H1 (cell line): Measurements from ENCODE around the gene HTR2C. TPM values are rescaled to one million over a fixed set of nuclear protein-coding genes. Genes with fewer than 3 reads are reported as not detected.

Source experiments
- CTCF ChIA-PET: fragments of 300-600 bp; sonication (Branson Sonifier 250); formaldehyde crosslinking; loops from one replicate; lab custom pipeline; 2021; ENCODE audit not compliant: partially characterized antibody; lab: Charles Lee
- POLR2A ChIA-PET: fragments of 300-600 bp; sonication (Branson Sonifier 250); formaldehyde crosslinking; loops from one replicate; lab custom pipeline; 2021; ENCODE audit warnings: inconsistent platforms; ENCODE audit not compliant: partially characterized antibody; lab: Charles Lee
- DNase-seq, 2 experiments: peaks; one replicate each; pipeline versions ENCODE4 v3.0.0 to v3.0.0-alpha.2; 2010 to 2022; ENCODE audit warnings: low spot score in 2 of 2, low read depth in 1 of 2, mixed read lengths in 1 of 2
- FAIRE-seq: peaks from 2 replicates; lab custom pipeline; 2011; peaks lifted over from hg19 to GRCh38; lab: Jason Lieb, UNC
- H2AFZ ChIP-seq: 2 replicates; pipeline ENCODE4 v1.8.1; 2012; ENCODE audit warnings: low read length, inconsistent platforms
- H2AK5ac ChIP-seq: 2 replicates; pipeline ENCODE4 v1.6.1; 2013; ENCODE audit warnings: low read depth, low read length
- H2BK120ac ChIP-seq: replicated peaks from 2 replicates; pipeline ENCODE3; 2013; ENCODE audit warnings: low read depth, low read length, inconsistent platforms
- H2BK12ac ChIP-seq: 2 replicates; pipeline ENCODE4 v1.6.1; 2013; ENCODE audit warnings: low read depth, low read length
- H2BK15ac ChIP-seq: 2 replicates; pipeline ENCODE4 v1.6.1; 2013; ENCODE audit warnings: low read length
- H2BK20ac ChIP-seq: 2 replicates; pipeline ENCODE4 v1.6.1; 2013; ENCODE audit warnings: low read length
- H2BK5ac ChIP-seq: 2 replicates; pipeline ENCODE4 v1.6.1; 2013; ENCODE audit warnings: low read depth, low read length
- H3K14ac ChIP-seq: 2 replicates; pipeline ENCODE4 v1.6.1; 2013; ENCODE audit warnings: inconsistent platforms; ENCODE audit not compliant: insufficient read length
- H3K18ac ChIP-seq: 2 replicates; pipeline ENCODE4 v1.6.1; 2013; ENCODE audit warnings: low read length; ENCODE audit errors: extremely low read depth
- H3K23ac ChIP-seq: 2 replicates; pipeline ENCODE4 v1.6.1; 2013; ENCODE audit warnings: inconsistent platforms; ENCODE audit not compliant: insufficient read length
- H3K23me2 ChIP-seq: 2 replicates; pipeline ENCODE4 v1.6.1; 2013; ENCODE audit warnings: low read depth, low read length
- H3K27ac ChIP-seq: 2 replicates; pipeline ENCODE4 v1.6.1; 2011; ENCODE audit warnings: low read depth, low read length, inconsistent platforms
- H3K27me3 ChIP-seq, 4 experiments: replicated peaks in 1 of 4; 1 replicate in 1 of 4; 2 replicates in 3 of 4; pipeline versions ENCODE4 v1.6.1 to v1.8.1; 2011 to 2013; ENCODE audit warnings: low read length in 3 of 4, mild to moderate bottlenecking in 3 of 4, inconsistent platforms in 2 of 4, mixed read lengths in 2 of 4, moderate library complexity in 1 of 4; ENCODE audit not compliant: control insufficient read depth in 3 of 4, insufficient read depth in 3 of 4; ENCODE audit errors: extremely low read depth in 1 of 4
- H3K36me3 ChIP-seq, 4 experiments: 2 replicates each; pipeline versions ENCODE4 v1.6.1 to v1.8.1; 2011 to 2013; ENCODE audit warnings: mild to moderate bottlenecking in 4 of 4, low read length in 3 of 4, moderate library complexity in 2 of 4, control low read depth in 1 of 4, inconsistent platforms in 1 of 4; ENCODE audit not compliant: insufficient read depth in 4 of 4, control insufficient read depth in 2 of 4
- H3K4ac ChIP-seq: replicated peaks from 2 replicates; pipeline ENCODE3; 2013; ENCODE audit warnings: low read length, low read depth, mixed read lengths, inconsistent platforms; ENCODE audit not compliant: insufficient read length
- H3K4me1 ChIP-seq, 4 experiments: replicated peaks in 1 of 4; 1 replicate in 1 of 4; 2 replicates in 3 of 4; pipeline versions ENCODE4 v1.6.1 to v1.8.1; 2011 to 2013; ENCODE audit warnings: low read length in 3 of 4, inconsistent platforms in 2 of 4, mixed read lengths in 1 of 4; ENCODE audit not compliant: insufficient read depth in 4 of 4, control insufficient read depth in 3 of 4
- H3K4me2 ChIP-seq, 2 experiments: 2 replicates each; pipeline versions ENCODE4 v1.6.1 to v1.8.1; 2011 to 2013; ENCODE audit warnings: low read depth in 2 of 2, low read length in 2 of 2, control low read depth in 1 of 2, inconsistent platforms in 1 of 2, mild to moderate bottlenecking in 1 of 2; ENCODE audit not compliant: insufficient read depth in 1 of 2
- H3K4me3 ChIP-seq, 4 experiments: fragments of 200-600, 300-600 bp in 1 of 4; sonication (generic), shearing (Covaris generic), sonication (Bioruptor Twin) in 1 of 4; 2 replicates each; pipeline versions ENCODE4 v1.5.1 to v1.8.1; 2011 to 2016; ENCODE audit warnings: low read length in 4 of 4, low read depth in 3 of 4, control low read depth in 2 of 4, inconsistent platforms in 2 of 4, mild to moderate bottlenecking in 2 of 4, mixed read lengths in 1 of 4, moderate library complexity in 1 of 4; ENCODE audit not compliant: insufficient read depth in 2 of 4; ENCODE audit errors: extremely low read depth in 1 of 4
- H3K56ac ChIP-seq: replicated peaks from 2 replicates; pipeline ENCODE3; 2013; ENCODE audit warnings: low read depth, mild to moderate bottlenecking, mixed read lengths, low read length, inconsistent platforms; ENCODE audit not compliant: insufficient read length
- H3K79me1 ChIP-seq: 2 replicates; pipeline ENCODE4 v1.6.1; 2013; ENCODE audit warnings: low read depth, low read length, control low read depth
- H3K79me2 ChIP-seq, 2 experiments: 2 replicates each; pipeline versions ENCODE4 v1.6.1 to v1.8.1; 2012 to 2013; ENCODE audit warnings: low read length in 2 of 2, mild to moderate bottlenecking in 2 of 2, inconsistent platforms in 1 of 2; ENCODE audit not compliant: insufficient read depth in 2 of 2, control insufficient read depth in 1 of 2
- H3K9ac ChIP-seq, 4 experiments: replicated peaks in 1 of 4; 1 replicate in 1 of 4; 2 replicates in 3 of 4; pipeline versions ENCODE4 v1.6.1 to v1.8.1; 2011 to 2013; ENCODE audit warnings: low read depth in 3 of 4, low read length in 3 of 4, control low read depth in 2 of 4, mild to moderate bottlenecking in 2 of 4, moderate library complexity in 2 of 4, inconsistent platforms in 1 of 4; ENCODE audit errors: extremely low read depth in 1 of 4
- H3K9me3 ChIP-seq, 2 experiments: 2 replicates each; pipeline versions ENCODE4 v1.6.1 to v1.8.1; 2012 to 2013; ENCODE audit warnings: mild to moderate bottlenecking in 2 of 2, moderate library complexity in 2 of 2, control low read depth in 1 of 2, inconsistent platforms in 1 of 2, low read depth in 1 of 2, low read length in 1 of 2, mixed read lengths in 1 of 2; ENCODE audit not compliant: insufficient read depth in 2 of 2
- H4K20me1 ChIP-seq, 2 experiments: replicated peaks in 1 of 2; 2 replicates each; pipeline versions ENCODE3 to v1.8.1; 2011 to 2013; ENCODE audit warnings: inconsistent platforms in 2 of 2, low read length in 2 of 2, mild to moderate bottlenecking in 1 of 2; ENCODE audit not compliant: insufficient read depth in 2 of 2, control insufficient read depth in 1 of 2
- H4K5ac ChIP-seq: 2 replicates; pipeline ENCODE4 v1.6.1; 2013; ENCODE audit warnings: low read length, low read depth, mixed read lengths, inconsistent platforms; ENCODE audit not compliant: insufficient read length
- H4K8ac ChIP-seq: 2 replicates; pipeline ENCODE4 v1.8.0; 2013; ENCODE audit warnings: mild to moderate bottlenecking, moderate library complexity, low read length, inconsistent platforms; ENCODE audit not compliant: insufficient read depth; ENCODE audit errors: extremely low read depth
- H4K91ac ChIP-seq: replicated peaks from 2 replicates; pipeline ENCODE3; 2013; ENCODE audit warnings: low read length, mixed read lengths, inconsistent platforms; ENCODE audit not compliant: insufficient read length
- CEBPB ChIP-seq: IDR thresholded peaks from 2 replicates; pipeline ENCODE4 v1.6.1; 2012; ENCODE audit warnings: low read depth, low read length
- CHD1 ChIP-seq: IDR thresholded peaks from 2 replicates; pipeline ENCODE4 v1.6.1; 2012; ENCODE audit warnings: low read depth, low read length, improper control_type of control experiment
- CHD2 ChIP-seq: IDR thresholded peaks from 2 replicates; pipeline ENCODE4 v1.6.1; 2012; ENCODE audit warnings: low read length, improper control_type of control experiment
- NANOG ChIP-seq: IDR thresholded peaks from 2 replicates; pipeline ENCODE4 v1.6.1; 2011; ENCODE audit warnings: low read length, low read depth, mild to moderate bottlenecking, inconsistent platforms; ENCODE audit not compliant: insufficient read depth, poor library complexity, severe bottlenecking
- NRF1 ChIP-seq: IDR thresholded peaks from 2 replicates; pipeline ENCODE4 v1.6.1; 2011; ENCODE audit warnings: mild to moderate bottlenecking, low read depth, low read length, improper control_type of control experiment
- POLR2AphosphoS5 ChIP-seq: IDR thresholded peaks from 2 replicates; pipeline ENCODE4 v1.6.1; 2011; ENCODE audit warnings: low read depth, low read length
- RXRA ChIP-seq: IDR thresholded peaks from 2 replicates; pipeline ENCODE4 v1.6.1; 2011; ENCODE audit warnings: low read depth, mild to moderate bottlenecking, low read length, moderate library complexity; ENCODE audit not compliant: insufficient read depth
- SIN3A ChIP-seq, 2 experiments: IDR thresholded peaks in 1 of 2; conservative IDR thresholded peaks in 1 of 2; 2 replicates each; pipeline ENCODE4 v1.6.1; 2011 to 2012; ENCODE audit warnings: low read length in 2 of 2, improper control_type of control experiment in 1 of 2, low read depth in 1 of 2, mild to moderate bottlenecking in 1 of 2
- WGBS, 2 experiments: shearing (Covaris generic) in 1 of 2; methylation state at CpG; one replicate each; pipeline versions ENCODE4 v1.1.6 to v1.1.7; 2013 to 2015; ENCODE audit warnings: low lambda C conversion rate in 2 of 2, mixed read lengths in 2 of 2, inconsistent platforms in 1 of 2, low coverage in 1 of 2, missing lambda C conversion rate in 1 of 2; ENCODE audit not compliant: insufficient replicate concordance in 2 of 2, insufficient coverage in 1 of 2, insufficient read length in 1 of 2; ENCODE audit errors: extremely low coverage in 1 of 2, missing lambda C conversion rate in 1 of 2; 5-methylcytosine and 5-hydroxymethylcytosine counted together
- polyA plus RNA-seq, 7 experiments: library from polyadenylated mRNA; depleted of rRNA in 3 of 7; stranded (reverse) in 5 of 7; unstranded in 2 of 7; fragments of >200 nt in 5 of 7; fragments of 200-250 nt in 2 of 7; gene quantifications; 1 replicate in 5 of 7; 2 replicates in 1 of 7; 4 replicates in 1 of 7; pipeline versions ENCODE4 v1.2.1 to v1.2.3, GENCODE V29; 2011 to 2013; ENCODE audit warnings: missing spikeins in 2 of 7, mixed read lengths in 2 of 7
- total RNA-seq: library from RNA; stranded (reverse); fragmentation: NEBNext Ultra II Directional; extraction: Animal tissue kit (Norgen Biotek cat#: 25700); gene quantifications from 2 replicates; pipeline ENCODE4 v1.2.1, GENCODE V29; 2021

Gene HTR2C
- total and polyA plus RNA-seq, 2 of the 8 experiments (the other 6 are each of a cell fraction or from before 2014, with no cell fraction given): 1.7 to 2.0 TPM

- no peaks in the 10 kb centered on the region for H3K79me1 ChIP-seq
- H2BK12ac ChIP-seq: no peak overlapping the region
- H3K56ac ChIP-seq: no peak overlapping the region
- H3K23me2 ChIP-seq: no peaks in the 10 kb centered on the region
- H3K9me3 ChIP-seq: no peaks in the 10 kb centered on the region
- no peaks in the 10 kb centered on the region for H3K4me1 ChIP-seq
- CTCF ChIA-PET: no interaction called here
- 78% methylated on average over 4 of the region's 4 CpGs; no CpG with 5 or more reads in 1 of the 2 experiments for WGBS, 2 experiments
- H3K4ac ChIP-seq: no peak overlapping the region
- H3K27me3 ChIP-seq: no peaks in the 10 kb centered on the region
- H3K23ac ChIP-seq: no peak overlapping the region
- no peak for TF ChIP-seq POLR2AphosphoS5
- TF ChIP-seq CEBPB: no peak
- TF ChIP-seq NRF1: no peak
- no peak for TF ChIP-seq CHD2
- TF ChIP-seq NANOG: no peak
- TF ChIP-seq SIN3A (conservative IDR thresholded peaks at IDR 0.05 in 1 of 2, IDR thresholded peaks at IDR 0.05 in 1 of 2; ENCODE audit: low read depth in 1 of 2, low read length in 2 of 2): no peak
- TF ChIP-seq RXRA: no peak
- TF ChIP-seq CHD1: no peak
- TF ChIP-seq, all 59 proteins: peak for 0
- H4K5ac ChIP-seq: no peak overlapping the region
- H3K9ac ChIP-seq: no peak overlapping the region
- DNase-seq: no peak
- H3K79me2 ChIP-seq: no peaks in the 10 kb centered on the region
- POLR2A ChIA-PET: no interaction called here
- no peak for FAIRE-seq
- no peaks in the 10 kb centered on the region for H3K36me3 ChIP-seq
- H3K27ac ChIP-seq: no peak overlapping the region
- H3K4me2 ChIP-seq: no peak overlapping the region
- no peak overlapping the region for H2BK5ac ChIP-seq
- no peak overlapping the region for H2BK20ac ChIP-seq
- H4K8ac ChIP-seq: no peak overlapping the region
- H2AK5ac ChIP-seq: no peak overlapping the region
- H3K14ac ChIP-seq: no peak overlapping the region
- no peak overlapping the region for H2AFZ ChIP-seq
- H4K20me1 ChIP-seq: no peaks in the 10 kb centered on the region
- no peak overlapping the region for H4K91ac ChIP-seq
- H2BK15ac ChIP-seq: no peak overlapping the region
- no peak overlapping the region for H2BK120ac ChIP-seq
- no peak overlapping the region for H3K4me3 ChIP-seq
- H3K18ac ChIP-seq: no peak overlapping the region
Measured at GRCh38 chrX:114800719-114801118, 216.8 kb downstream of the HTR2C start.
